Kidney (tissue), 14 donors: Measurements from ENCODE around the gene PLEKHH2. TPM values are rescaled to one million over a fixed set of nuclear protein-coding genes. Genes with fewer than 3 reads are reported as not detected.

Source experiments
- DNase-seq, 5 donors: peaks; one replicate each; pipeline ENCODE4 v3.0.0-alpha.2; 2013 to 2020
- FAIRE-seq: peaks from 2 replicates; lab custom pipeline; 2012; peaks lifted over from hg19 to GRCh38; lab: Jason Lieb, UNC
- H3K27ac ChIP-seq, 2 donors: one replicate each; pipeline ENCODE4 v1.7.0; 2013; ENCODE audit warnings: low read depth in 2 of 2, low read length in 2 of 2, inconsistent platforms in 1 of 2
- H3K27me3 ChIP-seq: one replicate; pipeline ENCODE4 v1.7.1; 2013; ENCODE audit warnings: low read length, inconsistent platforms; ENCODE audit not compliant: control insufficient read depth, insufficient read depth
- H3K36me3 ChIP-seq, 3 donors: one replicate each; pipeline versions ENCODE4 v1.7.0 to v1.7.1; 2013; ENCODE audit warnings: low read length in 3 of 3, control low read depth in 1 of 3, inconsistent platforms in 1 of 3; ENCODE audit not compliant: insufficient read depth in 3 of 3, control insufficient read depth in 2 of 3
- H3K4me1 ChIP-seq, 3 donors: one replicate each; pipeline versions ENCODE4 v1.7.0 to v1.7.1; 2013; ENCODE audit warnings: low read length in 3 of 3, inconsistent platforms in 1 of 3, low read depth in 1 of 3; ENCODE audit not compliant: control insufficient read depth in 2 of 3, insufficient read depth in 2 of 3
- H3K4me3 ChIP-seq, 3 donors: one replicate each; pipeline versions ENCODE4 v1.7.0 to v1.8.1; 2013; ENCODE audit warnings: low read length in 3 of 3, control low read depth in 1 of 3, inconsistent platforms in 1 of 3
- H3K9ac ChIP-seq, 3 donors: one replicate each; pipeline versions ENCODE4 v1.7.0 to v1.7.1; 2013; ENCODE audit warnings: low read length in 3 of 3, control low read depth in 1 of 3, inconsistent platforms in 1 of 3
- H3K9me3 ChIP-seq, 3 donors: one replicate each; pipeline versions ENCODE4 v1.7.0 to v1.7.1; 2013; ENCODE audit warnings: low read length in 3 of 3, control low read depth in 1 of 3, inconsistent platforms in 1 of 3; ENCODE audit not compliant: control insufficient read depth in 2 of 3, insufficient read depth in 1 of 3
- intact Hi-C: fragments of 100-400 bp; cut with DNase I; formaldehyde crosslinking; loops from one replicate; pipeline ENCODE4 v1.11.1; 2022
- polyA plus RNA-seq: library from polyadenylated mRNA; stranded (reverse); fragments of 350-450 nt; fragmentation: Illumina TruSeq; extraction: RNeasy Lipid Tissue Mini Kit (QIAGEN cat#74804); gene quantifications from one replicate; pipeline ENCODE4 v1.2.3, GENCODE V29; 2014; ENCODE audit warnings: low read depth, low replicate concordance; ENCODE audit not compliant: insufficient read depth
- total RNA-seq: library from RNA; stranded (reverse); fragmentation: NEBNext Ultra II Directional; extraction: Animal tissue kit (Norgen Biotek cat#: 25700); gene quantifications from one replicate; pipeline ENCODE4 v1.2.1, GENCODE V29; 2021
- TF ChIP-seq, protein P1 (sequence below): IDR thresholded peaks from 3 replicates; pipeline ENCODE4 v1.5.1; 2012; ENCODE audit warnings: mild to moderate bottlenecking, moderate library complexity, borderline replicate concordance; ENCODE audit not compliant: insufficient read depth; ENCODE audit errors: extremely low read depth
- donor health status: control.
- donor health status: control.
- donor health status: control.
- donor health status: control.
- donor health status: control.
- donor health status: DM: yes; HTN: yes; CAD: no.
- donor health status: Normal renal cell carcinoma (clear cell type).

Gene PLEKHH2
- total and polyA plus RNA-seq, 2 donors from 2014 or later: 4.3 to 25.0 TPM

GRCh38 chr2:43743706-43744105 lies 106.6 kb downstream of the PLEKHH2 start:
- Histone ChIP-seq H3K4me1 (peaks cover 0 to 13% (median 2%) of the 10 kb centered on the region in 3 donors), H3K9ac (peak overlapping the region in 1 of 3 donors; percentile 13), H3K27me3 (no peaks in the 10 kb centered on the region), H3K27ac (peak overlapping the region; percentile 47 to 57), H3K36me3 (no peaks in the 10 kb centered on the region), H3K4me3 (no peak overlapping the region), H3K9me3 (no peaks in the 10 kb centered on the region)
- TF ChIP-seq, protein P1, sequence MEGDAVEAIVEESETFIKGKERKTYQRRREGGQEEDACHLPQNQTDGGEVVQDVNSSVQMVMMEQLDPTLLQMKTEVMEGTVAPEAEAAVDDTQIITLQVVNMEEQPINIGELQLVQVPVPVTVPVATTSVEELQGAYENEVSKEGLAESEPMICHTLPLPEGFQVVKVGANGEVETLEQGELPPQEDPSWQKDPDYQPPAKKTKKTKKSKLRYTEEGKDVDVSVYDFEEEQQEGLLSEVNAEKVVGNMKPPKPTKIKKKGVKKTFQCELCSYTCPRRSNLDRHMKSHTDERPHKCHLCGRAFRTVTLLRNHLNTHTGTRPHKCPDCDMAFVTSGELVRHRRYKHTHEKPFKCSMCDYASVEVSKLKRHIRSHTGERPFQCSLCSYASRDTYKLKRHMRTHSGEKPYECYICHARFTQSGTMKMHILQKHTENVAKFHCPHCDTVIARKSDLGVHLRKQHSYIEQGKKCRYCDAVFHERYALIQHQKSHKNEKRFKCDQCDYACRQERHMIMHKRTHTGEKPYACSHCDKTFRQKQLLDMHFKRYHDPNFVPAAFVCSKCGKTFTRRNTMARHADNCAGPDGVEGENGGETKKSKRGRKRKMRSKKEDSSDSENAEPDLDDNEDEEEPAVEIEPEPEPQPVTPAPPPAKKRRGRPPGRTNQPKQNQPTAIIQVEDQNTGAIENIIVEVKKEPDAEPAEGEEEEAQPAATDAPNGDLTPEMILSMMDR: no peak
- FAIRE-seq: no peak
- no peak for DNase-seq
- intact Hi-C loops: no loop called here

GRCh38 chr2:43745457-43745856 lies 108.4 kb downstream of the PLEKHH2 start:
- peaks cover 0 to 18% (median 2%) of the 10 kb centered on the region in 3 donors for H3K4me1 ChIP-seq
- H3K9ac ChIP-seq: peak overlapping the region in 1 of 3 donors; percentile 3
- peak; percentile 95 for FAIRE-seq
- intact Hi-C loops: no loop called here
- H3K27ac ChIP-seq: peak overlapping the region; percentile 47 to 49
- H3K9me3 ChIP-seq: no peaks in the 10 kb centered on the region
- H3K27me3 ChIP-seq: no peaks in the 10 kb centered on the region
- TF ChIP-seq, protein P1: no peak
- no peak overlapping the region for H3K4me3 ChIP-seq
- no peaks in the 10 kb centered on the region for H3K36me3 ChIP-seq
- peak in 3 of 5 donors; percentile 28 to 91 (median 77) for DNase-seq

DNA sequence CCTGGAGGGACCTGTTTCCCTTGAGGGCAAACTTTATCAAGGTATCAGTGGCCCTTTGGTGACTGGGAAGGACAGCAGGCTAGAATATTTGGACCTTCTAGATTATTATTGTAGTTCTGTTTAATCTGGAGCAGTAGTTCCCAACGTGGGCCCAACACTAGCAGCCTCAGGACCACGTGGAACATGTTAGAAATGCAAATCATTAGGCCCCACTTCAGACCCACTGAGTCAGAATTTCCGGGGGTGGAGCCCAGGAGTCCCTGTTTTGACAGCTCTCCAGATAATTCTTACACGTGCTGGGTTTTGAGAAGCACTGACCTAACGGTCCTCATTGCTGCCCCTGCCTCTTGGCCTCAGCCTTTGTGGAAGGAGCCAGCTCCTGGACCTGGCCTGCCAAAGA lies 111.3 kb downstream of the PLEKHH2 start:
- TF ChIP-seq, protein P1: no peak
- Histone ChIP-seq H3K4me3 (no peak overlapping the region), H3K4me1 (peaks cover 0 to 15% (median 2%) of the 10 kb centered on the region in 3 donors), H3K27ac (no peak overlapping the region), H3K36me3 (no peaks in the 10 kb centered on the region), H3K9ac (no peak overlapping the region), H3K27me3 (no peaks in the 10 kb centered on the region), H3K9me3 (no peaks in the 10 kb centered on the region)
- DNase-seq (no peak), FAIRE-seq (no peak)
- intact Hi-C loops: no loop called here

DNA sequence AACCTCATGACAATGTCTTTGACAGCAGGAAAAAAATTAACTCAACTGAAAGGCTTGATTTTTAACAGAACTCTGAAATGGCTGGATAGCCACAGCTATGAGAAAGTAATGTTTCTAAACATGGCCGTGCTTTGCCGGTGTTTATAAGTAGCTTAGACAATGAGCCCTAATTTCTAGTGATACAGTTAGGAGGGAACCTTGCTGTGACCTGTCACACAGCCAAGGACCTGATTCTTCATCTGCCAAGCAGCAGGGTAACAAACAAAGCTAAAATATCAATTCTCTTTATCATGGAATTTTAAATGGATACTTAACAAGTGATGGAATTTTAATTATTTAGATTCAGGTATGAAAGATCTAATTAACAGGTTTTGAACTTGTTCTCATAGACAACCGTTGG lies 112.5 kb downstream of the PLEKHH2 start:
- no peak overlapping the region for H3K9ac ChIP-seq
- DNase-seq (no peak), FAIRE-seq (peak; percentile 32)
- H3K4me3 ChIP-seq: peak overlapping the region in 2 of 3 donors; percentile 3 to 44
- H3K9me3 ChIP-seq: no peaks in the 10 kb centered on the region
- no peaks in the 10 kb centered on the region for H3K27me3 ChIP-seq
- TF ChIP-seq, protein P1: no peak
- H3K4me1 ChIP-seq: peaks cover 0 to 15% (median 2%) of the 10 kb centered on the region in 3 donors
- intact Hi-C loops: no loop called here
- no peaks in the 10 kb centered on the region for H3K36me3 ChIP-seq
- H3K27ac ChIP-seq: peak overlapping the region; percentile 40 to 45
